HG03565 (cell line): Measurements from ENCODE around the gene HSPA1L.

Experiments
- ATAC-seq: cut with Tn5 transposase; IDR thresholded peaks from one replicate; pipeline ENCODE4 v1.9.1; 2021; ENCODE audit warnings: mild to moderate bottlenecking, moderate library complexity; ENCODE audit not compliant: unreplicated experiment

HSPA1L gene

DNA sequence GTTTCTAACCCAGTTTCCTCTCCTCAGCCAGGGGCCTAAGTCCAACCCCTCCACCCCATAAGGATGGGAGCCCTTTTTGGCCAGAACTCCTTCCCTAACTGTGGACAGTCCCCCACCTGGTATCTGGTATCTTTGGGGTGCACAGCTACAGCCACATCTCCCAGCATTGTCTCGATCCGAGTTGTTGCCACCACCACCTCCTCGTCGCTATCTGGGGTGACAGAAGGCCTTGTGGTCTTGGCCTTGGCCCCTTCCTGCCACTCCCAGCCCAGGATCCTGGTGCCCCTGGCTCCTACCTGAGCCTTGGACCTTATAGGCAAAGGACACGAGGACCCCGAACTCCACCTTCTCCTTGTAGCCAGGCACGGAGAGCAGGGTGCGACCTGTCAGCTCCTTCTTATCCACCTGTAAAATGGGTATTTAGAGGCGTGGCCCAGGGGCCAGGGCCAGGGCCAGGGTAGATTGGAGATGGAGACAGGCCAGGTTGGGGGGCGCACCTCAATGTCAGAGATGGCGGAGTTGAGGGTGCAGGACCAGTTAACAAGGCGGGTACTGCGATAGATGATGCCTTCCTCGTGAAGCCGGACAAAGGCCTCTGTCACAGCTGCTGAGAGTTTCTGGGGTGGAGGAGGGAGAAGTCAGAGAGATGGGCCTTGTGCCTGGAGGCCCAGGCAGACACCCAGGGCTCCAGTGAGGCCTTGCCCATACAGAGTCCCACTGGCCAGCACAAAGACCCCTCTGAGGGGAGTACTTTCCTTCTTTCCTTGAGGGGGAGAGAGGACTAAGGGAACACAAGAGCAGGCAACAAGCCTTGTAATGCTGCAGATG is 30.8 kb downstream of the HSPA1L start:
- no peak for ATAC-seq

DNA sequence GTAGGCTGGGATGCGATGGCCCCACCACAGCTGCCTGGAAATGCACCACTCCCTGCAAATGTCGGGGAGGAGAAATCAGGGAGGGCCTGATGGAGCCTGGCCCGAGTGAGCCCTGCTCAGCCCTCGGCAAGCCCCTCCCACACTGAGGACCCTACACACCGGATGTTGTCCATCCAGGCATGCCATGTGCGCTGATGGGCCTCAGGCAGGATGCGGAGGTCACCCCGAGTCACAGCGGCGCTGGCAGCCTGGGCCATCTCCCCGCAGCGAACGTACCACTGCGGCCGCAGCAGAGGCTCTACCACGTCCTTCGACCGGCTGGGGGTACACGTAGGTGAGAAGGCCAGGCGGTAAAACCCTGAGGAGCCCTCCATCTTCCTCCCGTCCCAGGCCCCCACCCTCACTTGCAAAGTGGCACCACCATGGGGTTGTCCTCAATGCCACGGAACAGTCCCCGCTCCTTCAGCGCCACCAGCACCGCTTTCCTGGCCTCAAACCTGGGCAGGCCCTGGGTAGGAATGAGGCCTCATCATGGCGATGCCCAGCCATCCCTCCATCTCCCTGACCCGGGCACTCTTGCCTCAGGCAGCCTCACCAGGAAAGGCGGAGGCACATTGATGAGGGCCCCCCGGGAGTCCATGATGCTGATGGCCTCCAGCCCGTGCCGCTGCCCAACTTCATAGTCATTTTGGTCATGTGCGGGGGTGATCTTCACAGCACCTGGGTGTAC is 32.8 kb downstream of the HSPA1L start:
- ATAC-seq = no peak

GRCh38 chr6:31781244-31782125 is 33.6 kb downstream of the HSPA1L start:
- no peak for ATAC-seq

DNA sequence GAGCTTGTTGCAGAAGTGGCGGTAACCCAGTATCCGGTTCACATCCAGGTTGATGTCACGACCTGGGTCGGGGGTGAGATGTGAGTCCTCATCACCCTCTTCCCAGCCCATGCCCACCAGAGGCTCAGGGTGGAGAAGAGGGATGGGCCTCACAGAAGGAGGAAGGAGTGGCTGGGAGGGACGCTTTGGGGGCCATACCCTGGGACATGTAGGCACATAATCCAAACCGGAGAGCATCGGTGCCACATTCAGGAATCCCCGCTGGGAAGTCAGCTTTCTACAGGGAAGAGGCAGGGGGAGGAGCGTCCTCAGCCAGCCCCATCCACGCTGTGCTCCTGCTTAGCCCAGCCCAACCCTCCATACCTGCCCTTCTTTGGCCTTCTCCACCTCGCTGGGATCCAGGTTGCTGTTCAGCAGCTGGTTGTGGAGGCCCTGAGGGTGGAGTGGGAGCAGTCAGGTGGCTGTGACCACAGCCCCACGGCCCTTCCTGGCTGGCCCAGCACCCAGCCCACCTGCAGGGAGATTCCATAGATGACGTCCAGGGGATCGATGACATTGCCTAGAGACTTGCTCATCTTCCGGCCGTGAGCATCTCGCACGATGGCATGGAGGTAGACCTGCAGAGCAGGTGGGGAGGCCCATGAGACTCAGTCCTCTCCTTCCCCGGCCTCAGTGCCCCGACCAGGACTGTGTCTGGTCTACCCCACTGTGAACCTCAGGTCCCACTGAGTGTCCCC is 34.4 kb downstream of the HSPA1L start:
- no peak for ATAC-seq

GRCh38 chr6:31779908-31780307 is 35.2 kb downstream of the HSPA1L start:
- ATAC-seq = no peak

- no peak for ATAC-seq
These were observed 35.8 kb downstream of the HSPA1L start for GRCh38 chr6:31778999-31779885.

GRCh38 chr6:31778193-31778592 is 36.9 kb downstream of the HSPA1L start:
- ATAC-seq = no peak

DNA sequence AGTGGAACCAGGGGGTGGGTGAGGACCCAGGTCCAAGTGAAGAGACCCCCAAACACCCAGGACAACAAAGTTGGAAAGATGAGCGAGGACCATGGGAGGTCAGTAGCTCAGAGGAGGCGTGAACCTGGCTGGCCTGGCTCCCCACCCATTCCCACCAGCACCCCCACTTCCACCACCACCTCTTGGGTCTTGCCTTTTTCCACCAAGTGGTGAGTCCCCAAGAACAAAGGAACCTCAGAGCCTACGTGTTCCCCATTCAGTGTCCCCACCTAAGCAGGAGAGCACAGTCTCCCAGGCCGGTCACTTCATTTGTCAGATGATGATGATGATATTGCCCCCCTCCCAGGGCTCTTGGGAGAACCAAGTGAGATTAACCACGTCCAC is 37.4 kb downstream of the HSPA1L start:
- ATAC-seq = no peak

- peak; percentile 71 for ATAC-seq
These were observed 38.0 kb downstream of the HSPA1L start, which contains the start of gene VWA7 for GRCh38 chr6:31776989-31777666. Gene VWA7, minus strand, starts transcription at chr6:31777328. Its CDS starts 549 bp downstream, at chr6:31776779.

DNA sequence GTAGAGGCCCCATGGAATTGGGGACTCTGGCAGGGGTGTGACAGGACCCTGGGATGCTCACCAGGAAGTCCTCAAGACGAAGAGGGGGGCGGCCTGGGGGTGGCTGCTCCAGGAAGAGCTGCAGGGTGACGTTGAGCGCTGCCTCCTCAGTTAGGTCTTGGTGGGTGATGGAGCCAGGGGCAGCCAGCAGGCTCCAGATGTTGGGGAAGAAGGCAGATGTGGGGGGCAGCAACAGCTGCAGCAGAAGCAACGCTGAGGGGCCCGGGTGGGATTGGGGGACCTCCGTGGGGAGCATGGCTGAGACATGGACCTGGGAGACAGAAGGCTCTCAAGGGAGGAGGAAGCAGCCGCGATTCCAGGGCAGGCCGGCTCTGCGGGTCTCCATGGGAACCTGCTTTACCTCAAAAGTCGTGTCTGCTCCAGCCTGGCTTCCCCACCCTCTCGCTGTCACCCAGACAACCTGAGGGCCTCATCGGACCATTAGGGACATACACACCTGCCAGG is 38.5 kb downstream of the HSPA1L start:
- no peak for ATAC-seq

- no peak for ATAC-seq
These were observed 39.2 kb downstream of the HSPA1L start for GRCh38 chr6:31775633-31776484.

DNA sequence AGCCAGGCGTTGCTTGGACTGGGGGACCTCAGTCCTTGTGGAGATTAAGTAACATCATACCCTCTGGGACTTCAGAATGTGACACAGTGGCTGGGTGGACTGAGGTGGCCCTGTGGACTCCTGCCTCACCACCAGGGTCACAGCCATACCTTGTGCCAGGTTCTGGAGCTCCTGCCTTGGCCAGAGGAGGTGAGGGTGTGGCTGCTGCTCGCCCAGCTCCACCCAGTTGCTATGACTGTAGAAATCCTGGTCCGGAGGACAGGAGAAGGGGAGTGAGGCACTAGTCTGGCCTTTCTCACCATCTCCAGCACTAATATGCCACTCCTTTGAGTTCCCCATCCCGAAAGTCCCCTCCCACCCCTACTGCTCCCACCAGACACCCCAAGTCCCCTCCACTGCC is 39.9 kb downstream of the HSPA1L start:
- no peak for ATAC-seq

- no peak for ATAC-seq
These were observed 43.1 kb downstream of the HSPA1L start for GRCh38 chr6:31771992-31772358.

DNA sequence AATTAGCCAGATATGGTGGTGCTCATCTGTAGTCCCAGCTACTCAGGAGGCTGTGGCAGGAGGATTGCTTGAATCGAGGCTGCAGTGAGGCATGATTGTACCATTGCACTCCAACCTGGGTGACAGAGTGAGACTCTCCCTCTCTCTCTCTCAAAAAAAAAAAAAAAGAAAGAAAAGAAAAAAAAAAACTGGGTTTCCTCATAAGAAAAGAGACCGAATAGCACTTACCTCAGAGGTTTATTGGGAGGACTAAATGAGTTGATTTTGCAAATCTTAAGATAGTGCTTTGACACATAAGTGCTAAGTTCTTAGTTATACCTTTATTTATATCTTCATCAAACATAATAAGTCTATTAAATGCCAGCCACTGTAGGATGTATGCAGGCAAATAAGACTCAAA is 44.2 kb downstream of the HSPA1L start:
- ATAC-seq = no peak

GRCh38 chr6:31769684-31770371 is 45.3 kb downstream of the HSPA1L start:
- no peak for ATAC-seq

DNA sequence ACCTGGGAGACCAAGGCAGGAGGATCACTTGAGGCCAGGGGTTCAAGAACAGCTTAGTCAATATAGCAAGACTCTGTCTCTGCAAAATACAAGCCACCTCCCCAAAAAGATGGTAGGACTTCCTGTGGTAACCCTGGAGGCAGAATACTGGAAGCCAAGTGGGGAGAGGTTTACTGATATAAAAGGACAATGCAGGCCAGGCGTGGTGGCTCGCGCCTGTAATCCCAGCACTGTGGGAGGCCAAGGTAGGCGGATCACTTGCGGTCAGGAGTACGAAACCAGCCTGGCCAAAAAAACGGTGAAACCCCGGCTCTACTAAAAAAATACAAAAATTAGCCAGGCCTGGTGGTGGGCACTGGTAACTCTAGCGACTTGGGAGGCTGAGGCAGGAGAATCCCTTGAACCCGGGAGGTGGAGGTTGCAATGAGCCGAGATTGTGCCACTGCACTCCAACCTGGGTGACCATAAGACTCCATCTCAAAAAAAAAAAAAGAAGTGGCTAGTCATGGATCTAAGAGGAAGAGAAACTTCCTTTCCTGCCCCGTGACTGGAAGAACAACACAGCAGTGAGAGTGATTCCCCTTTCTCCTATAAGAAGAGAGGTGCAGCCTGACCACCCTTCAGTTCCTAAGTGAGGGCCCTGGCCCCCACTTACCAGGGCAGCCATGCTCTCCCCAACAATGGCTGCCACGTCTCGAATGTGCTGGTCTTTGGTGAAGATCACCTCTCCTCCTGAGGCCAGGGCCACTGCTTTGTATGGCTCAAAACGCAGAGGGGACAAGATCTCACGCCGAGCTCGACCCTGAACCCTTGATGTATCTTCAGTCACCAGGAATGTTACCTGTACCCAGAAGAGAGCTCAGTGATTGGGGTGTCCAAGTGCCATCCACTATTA is 46.5 kb downstream of the HSPA1L start:
- no peak for ATAC-seq
